NCI-H128 (cell line): ENCODE results near the gene MEI4.
"Not testable (repeated sequence)": the region's sequence is repeated elsewhere in the genome, so short reads cannot be mapped to it uniquely, and the experiment has no call there.

Source experiments
- DNase-seq: peaks from one replicate; lab custom pipeline; 2025; ENCODE audit not compliant: unreplicated experiment; lab: John Stamatoyannopoulos, UW

The MEI4 gene

GRCh38 chr6:77652739-77653138, at the start of gene MEI4:
MEI4 (plus strand) TSS chr6:77653039; CDS start chr6:77690672, 37,633 bp downstream.
- DNase-seq: no peak

GRCh38 chr6:77604476-77604875, 48.4 kb upstream of the MEI4 start:
- no peak for DNase-seq

- no peak for DNase-seq
Measured at GRCh38 chr6:77607004-77607403, 45.8 kb upstream of the MEI4 start.

- DNase-seq: no peak
Measured at GRCh38 chr6:77609106-77609505, 43.7 kb upstream of the MEI4 start.

- no peak for DNase-seq
Measured at GRCh38 chr6:77619114-77619513, 33.7 kb upstream of the MEI4 start.

GRCh38 chr6:77620278-77620882, 32.5 kb upstream of the MEI4 start:
- DNase-seq: no peak

- DNase-seq: no peak
Measured at GRCh38 chr6:77624515-77624914, 28.3 kb upstream of the MEI4 start.

GRCh38 chr6:77626426-77626825, 26.4 kb upstream of the MEI4 start:
- no peak for DNase-seq

- no peak for DNase-seq
Measured at GRCh38 chr6:77630014-77630413, 22.8 kb upstream of the MEI4 start.

- DNase-seq: no peak
Measured at GRCh38 chr6:77633471-77633870, 19.4 kb upstream of the MEI4 start.

- no peak for DNase-seq
Measured at GRCh38 chr6:77633993-77634715, 18.7 kb upstream of the MEI4 start.

- no peak for DNase-seq
Measured at GRCh38 chr6:77638129-77638830, 14.6 kb upstream of the MEI4 start.

GRCh38 chr6:77644102-77644705, 8.6 kb upstream of the MEI4 start:
- no peak for DNase-seq

- DNase-seq: no peak
Measured at GRCh38 chr6:77650098-77650663, 2.7 kb upstream of the MEI4 start.

- DNase-seq: no peak
Measured at GRCh38 chr6:77653816-77654215, 977 bp downstream of the MEI4 start.

- not testable (repeated sequence) for DNase-seq
Measured at GRCh38 chr6:77655035-77655434, 2.2 kb downstream of the MEI4 start.

- no peak for DNase-seq
Measured at GRCh38 chr6:77656999-77657764, 4.3 kb downstream of the MEI4 start.

- no peak for DNase-seq
Measured at GRCh38 chr6:77666340-77666739, 13.5 kb downstream of the MEI4 start.

- no peak for DNase-seq
Measured at GRCh38 chr6:77666846-77667245, 14.0 kb downstream of the MEI4 start.

GRCh38 chr6:77669913-77670312, 17.1 kb downstream of the MEI4 start:
- DNase-seq: no peak

- no peak for DNase-seq
Measured at GRCh38 chr6:77674211-77674610, 21.4 kb downstream of the MEI4 start.
